Activated CD8-positive, alpha-beta memory T cell treated with anti-CD3 and anti-CD28 coated beads, Interleukin-2, amount 10 ng/mL, durations not matched to agents 7 days and 5 days (primary cell): ENCODE results near the gene FSTL4. TPM values are rescaled to one million over a fixed set of nuclear protein-coding genes. Genes with fewer than 3 reads are reported as not detected.

Experiments
- ATAC-seq: fragments of 150-1000 bp; cut with Tn5 transposase; one replicate; pipeline ENCODE4 v1.10.0; 2021; ENCODE audit warnings: moderate library complexity
- CTCF ChIA-PET: fragments of 350-600 bp; sonication (Branson Sonifier 250); formaldehyde crosslinking; loops from one replicate; lab custom pipeline; 2021; ENCODE audit warnings: antibody characterized with exemption; lab: Charles Lee
- DNase-seq: peaks from one replicate; pipeline ENCODE4 v3.0.0-alpha.2; 2020
- H3K27ac Mint-ChIP-seq: one replicate; pipeline ENCODE4 v1.8.0; 2021; ENCODE audit warnings: mild to moderate bottlenecking, mixed read lengths
- H3K27me3 Mint-ChIP-seq: one replicate; pipeline ENCODE4 v1.8.0; 2021; ENCODE audit warnings: mixed read lengths
- H3K36me3 Mint-ChIP-seq: one replicate; pipeline ENCODE4 v1.8.0; 2021; ENCODE audit warnings: mild to moderate bottlenecking, mixed read lengths
- H3K4me1 Mint-ChIP-seq: one replicate; pipeline ENCODE4 v1.8.0; 2021; ENCODE audit warnings: mixed read lengths
- H3K4me3 Mint-ChIP-seq: one replicate; pipeline ENCODE4 v1.8.0; 2021; ENCODE audit warnings: mild to moderate bottlenecking, moderate library complexity, mixed read lengths
- H3K9me3 Mint-ChIP-seq: one replicate; pipeline ENCODE4 v1.8.0; 2022; ENCODE audit warnings: low read depth, mixed read lengths
- total RNA-seq, 2 experiments: library from RNA; stranded (reverse); gene quantifications; one replicate each; pipeline ENCODE4 v1.2.3, GENCODE V29; 2021

FSTL4 gene
- total RNA-seq, 2 experiments from 2014 or later = not detected

- Mint-ChIP-seq H3K4me1 (no peaks in the 10 kb centered on the region), H3K27me3 (peaks cover 43% of the 10 kb centered on the region), H3K9me3 (no peaks in the 10 kb centered on the region), H3K27ac (no peak overlapping the region), H3K36me3 (no peaks in the 10 kb centered on the region), H3K4me3 (no peak overlapping the region)
- CTCF ChIA-PET = no interaction called here
- DNase-seq = peak; percentile 26
- ATAC-seq = no peak
These were observed 225.2 kb downstream of the FSTL4 start for GRCh38 chr5:133387091-133387490.

GRCh38 chr5:133386662-133387061, 225.7 kb downstream of the FSTL4 start:
- CTCF ChIA-PET = no interaction called here

GRCh38 chr5:133385346-133385745, 227.0 kb downstream of the FSTL4 start:
- Mint-ChIP-seq H3K27ac (no peak overlapping the region), H3K9me3 (no peaks in the 10 kb centered on the region), H3K4me1 (no peaks in the 10 kb centered on the region), H3K4me3 (no peak overlapping the region), H3K27me3 (peaks cover 53% of the 10 kb centered on the region), H3K36me3 (no peaks in the 10 kb centered on the region)
- DNase-seq (no peak), ATAC-seq (no peak)
- CTCF ChIA-PET = no interaction called here

More at GRCh38 chr5:133386662-133387061, 225.7 kb downstream of the FSTL4 start:
- H3K4me3 Mint-ChIP-seq = no peak overlapping the region
- no peaks in the 10 kb centered on the region for H3K4me1 Mint-ChIP-seq
- peaks cover 45% of the 10 kb centered on the region for H3K27me3 Mint-ChIP-seq
- no peak overlapping the region for H3K27ac Mint-ChIP-seq
- DNase-seq (peak; percentile 38), ATAC-seq (no peak)
- no peaks in the 10 kb centered on the region for H3K36me3 Mint-ChIP-seq
- H3K9me3 Mint-ChIP-seq = no peaks in the 10 kb centered on the region

GRCh38 chr5:133384903-133385302, 227.4 kb downstream of the FSTL4 start:
- H3K27me3 Mint-ChIP-seq = peaks cover 55% of the 10 kb centered on the region
- H3K9me3 Mint-ChIP-seq = no peaks in the 10 kb centered on the region
- no peak overlapping the region for H3K4me3 Mint-ChIP-seq
- H3K4me1 Mint-ChIP-seq = no peaks in the 10 kb centered on the region
- H3K36me3 Mint-ChIP-seq = no peaks in the 10 kb centered on the region
- DNase-seq (no peak), ATAC-seq (no peak)
- H3K27ac Mint-ChIP-seq = no peak overlapping the region
- CTCF ChIA-PET = no interaction called here

- Mint-ChIP-seq H3K36me3 (no peaks in the 10 kb centered on the region), H3K9me3 (no peaks in the 10 kb centered on the region), H3K4me1 (no peaks in the 10 kb centered on the region), H3K27ac (no peak overlapping the region), H3K27me3 (peaks cover 52% of the 10 kb centered on the region), H3K4me3 (no peak overlapping the region)
- CTCF ChIA-PET = no interaction called here
- no peak for DNase-seq
- ATAC-seq = no peak
These were observed 228.1 kb downstream of the FSTL4 start for GRCh38 chr5:133384120-133384855.

GRCh38 chr5:133383580-133383939, 228.8 kb downstream of the FSTL4 start:
- DNase-seq (no peak), ATAC-seq (no peak)
- Mint-ChIP-seq H3K9me3 (no peaks in the 10 kb centered on the region), H3K36me3 (no peaks in the 10 kb centered on the region), H3K4me3 (no peak overlapping the region), H3K4me1 (no peaks in the 10 kb centered on the region), H3K27me3 (peaks cover 49% of the 10 kb centered on the region), H3K27ac (no peak overlapping the region)
- CTCF ChIA-PET = no interaction called here

- Mint-ChIP-seq H3K4me3 (no peak overlapping the region), H3K36me3 (no peaks in the 10 kb centered on the region), H3K27me3 (peaks cover 47% of the 10 kb centered on the region), H3K9me3 (peaks cover 1% of the 10 kb centered on the region), H3K4me1 (no peaks in the 10 kb centered on the region), H3K27ac (no peak overlapping the region)
- CTCF ChIA-PET = no interaction called here
- ATAC-seq (no peak), DNase-seq (no peak)
These were observed 229.4 kb downstream of the FSTL4 start for GRCh38 chr5:133382661-133383579.

- DNase-seq (no peak), ATAC-seq (no peak)
- peaks cover 52% of the 10 kb centered on the region for H3K27me3 Mint-ChIP-seq
- H3K27ac Mint-ChIP-seq = no peak overlapping the region
- peaks cover 9% of the 10 kb centered on the region for H3K9me3 Mint-ChIP-seq
- no peaks in the 10 kb centered on the region for H3K4me1 Mint-ChIP-seq
- no peaks in the 10 kb centered on the region for H3K36me3 Mint-ChIP-seq
- no peak overlapping the region for H3K4me3 Mint-ChIP-seq
- CTCF ChIA-PET = no interaction called here
These were observed 230.6 kb downstream of the FSTL4 start for GRCh38 chr5:133381571-133382365.

GRCh38 chr5:133381041-133381440, 231.3 kb downstream of the FSTL4 start:
- H3K9me3 Mint-ChIP-seq = peaks cover 9% of the 10 kb centered on the region
- no peak overlapping the region for H3K4me3 Mint-ChIP-seq
- ATAC-seq = no peak
- CTCF ChIA-PET = no interaction called here
- peak; percentile 11 for DNase-seq
- no peaks in the 10 kb centered on the region for H3K4me1 Mint-ChIP-seq
- peaks cover 48% of the 10 kb centered on the region for H3K27me3 Mint-ChIP-seq
- no peak overlapping the region for H3K27ac Mint-ChIP-seq
- no peaks in the 10 kb centered on the region for H3K36me3 Mint-ChIP-seq

GRCh38 chr5:133377736-133378135, 234.6 kb downstream of the FSTL4 start:
- H3K4me3 Mint-ChIP-seq = no peak overlapping the region
- H3K36me3 Mint-ChIP-seq = no peaks in the 10 kb centered on the region
- H3K9me3 Mint-ChIP-seq = peaks cover 13% of the 10 kb centered on the region
- H3K4me1 Mint-ChIP-seq = no peaks in the 10 kb centered on the region
- CTCF ChIA-PET = no interaction called here
- ATAC-seq (no peak), DNase-seq (no peak)
- H3K27ac Mint-ChIP-seq = no peak overlapping the region
- H3K27me3 Mint-ChIP-seq = peaks cover 39% of the 10 kb centered on the region

GRCh38 chr5:133376986-133377385, 235.4 kb downstream of the FSTL4 start:
- ATAC-seq = no peak
- CTCF ChIA-PET = no interaction called here
- peak; percentile 21 for DNase-seq
- peaks cover 36% of the 10 kb centered on the region for H3K27me3 Mint-ChIP-seq
- H3K4me1 Mint-ChIP-seq = no peaks in the 10 kb centered on the region
- H3K27ac Mint-ChIP-seq = no peak overlapping the region
- H3K9me3 Mint-ChIP-seq = peaks cover 13% of the 10 kb centered on the region
- no peaks in the 10 kb centered on the region for H3K36me3 Mint-ChIP-seq
- H3K4me3 Mint-ChIP-seq = no peak overlapping the region

GRCh38 chr5:133373121-133373870, 239.0 kb downstream of the FSTL4 start:
- Mint-ChIP-seq H3K4me1 (no peaks in the 10 kb centered on the region), H3K9me3 (peaks cover 13% of the 10 kb centered on the region), H3K27me3 (peaks cover 24% of the 10 kb centered on the region), H3K36me3 (no peaks in the 10 kb centered on the region), H3K27ac (no peak overlapping the region), H3K4me3 (no peak overlapping the region)
- CTCF ChIA-PET = no interaction called here
- ATAC-seq (no peak), DNase-seq (peak; percentile 21)
